Kidney epithelial cell (primary cell): ENCODE results near the gene RPS23. TPM values are rescaled to one million over a fixed set of nuclear protein-coding genes. Genes with fewer than 3 reads are reported as not detected.
A peak's percentile ranks its signal among the peaks of the same experiment; 100 is the strongest.

ENCODE experiments used
- DNase-seq: peaks from one replicate; pipeline ENCODE4 v3.0.0-alpha.2; 2010; ENCODE audit warnings: low read depth
- H3K27me3 ChIP-seq: 2 replicates; pipeline ENCODE4 v1.6.0; 2011; ENCODE audit warnings: low read length; ENCODE audit not compliant: control insufficient read depth, insufficient read depth
- H3K36me3 ChIP-seq: 2 replicates; pipeline ENCODE4 v1.5.1; 2011; ENCODE audit warnings: low read length; ENCODE audit not compliant: control insufficient read depth, insufficient read depth
- H3K4me3 ChIP-seq: 2 replicates; pipeline ENCODE4 v1.5.1; 2011; ENCODE audit warnings: low read depth, mild to moderate bottlenecking, control low read depth, low read length
- CTCF ChIP-seq: IDR thresholded peaks from 2 replicates; pipeline ENCODE4 v1.5.1; 2011; ENCODE audit warnings: mild to moderate bottlenecking, moderate library complexity, low read length, control low read depth, inconsistent platforms; ENCODE audit not compliant: insufficient read depth, poor library complexity, severe bottlenecking
- total RNA-seq: library from RNA; depleted of rRNA; stranded (reverse); fragments of >200 nt; gene quantifications from 2 replicates; pipeline ENCODE4 v1.2.3, GENCODE V29; 2015

The RPS23 gene
- total RNA-seq, 1 donor from 2014 or later = 5,097 TPM

- no peak for DNase-seq
- H3K4me3 ChIP-seq = no peak overlapping the region
- TF ChIP-seq CTCF = no peak
Observed at GRCh38 chr5:82290005-82290404, 11.9 kb upstream of the RPS23 start.

GRCh38 chr5:82287625-82288024 is 9.5 kb upstream of the RPS23 start:
- TF ChIP-seq CTCF = no peak
- no peaks in the 10 kb centered on the region for H3K27me3 ChIP-seq
- DNase-seq = no peak
- no peak overlapping the region for H3K4me3 ChIP-seq
- H3K36me3 ChIP-seq = no peaks in the 10 kb centered on the region

More at GRCh38 chr5:82290005-82290404, 11.9 kb upstream of the RPS23 start:
- Histone ChIP-seq H3K36me3 (no peaks in the 10 kb centered on the region), H3K27me3 (no peaks in the 10 kb centered on the region)

GRCh38 chr5:82285206-82285605 is 7.1 kb upstream of the RPS23 start:
- TF ChIP-seq CTCF = no peak
- Histone ChIP-seq H3K36me3 (no peaks in the 10 kb centered on the region), H3K4me3 (no peak overlapping the region), H3K27me3 (no peaks in the 10 kb centered on the region)
- no peak for DNase-seq

GRCh38 chr5:82283893-82284292 is 5.7 kb upstream of the RPS23 start:
- H3K4me3 ChIP-seq = no peak overlapping the region
- TF ChIP-seq CTCF = no peak
- no peaks in the 10 kb centered on the region for H3K36me3 ChIP-seq
- H3K27me3 ChIP-seq = no peaks in the 10 kb centered on the region
- DNase-seq = no peak

GRCh38 chr5:82278711-82279370 is 687 bp upstream of the RPS23 start:
- DNase-seq = no peak
- TF ChIP-seq CTCF = no peak
- H3K4me3 ChIP-seq = peak overlapping the region; percentile 86
- peaks cover 5% of the 10 kb centered on the region for H3K36me3 ChIP-seq
- no peaks in the 10 kb centered on the region for H3K27me3 ChIP-seq

- peak overlapping the region; percentile 86 for H3K4me3 ChIP-seq
- H3K27me3 ChIP-seq = no peaks in the 10 kb centered on the region
- no peak for TF ChIP-seq CTCF
- DNase-seq = no peak
- peaks cover 5% of the 10 kb centered on the region for H3K36me3 ChIP-seq
Observed at GRCh38 chr5:82277613-82277986, 554 bp downstream of the RPS23 start.
